Stimulated activated CD8-positive, alpha-beta memory T cell treated with anti-CD3 and anti-CD28 coated beads, Interleukin-15, amount 100 ng/mL, for 48 hours (primary cell): Measurements from ENCODE around the gene FAM241B.

Experiments
- DNase-seq, 2 donors: peaks; one replicate each; pipeline ENCODE4 v3.0.0-alpha.2; 2020; ENCODE audit warnings: low read depth in 2 of 2

The FAM241B gene

DNA sequence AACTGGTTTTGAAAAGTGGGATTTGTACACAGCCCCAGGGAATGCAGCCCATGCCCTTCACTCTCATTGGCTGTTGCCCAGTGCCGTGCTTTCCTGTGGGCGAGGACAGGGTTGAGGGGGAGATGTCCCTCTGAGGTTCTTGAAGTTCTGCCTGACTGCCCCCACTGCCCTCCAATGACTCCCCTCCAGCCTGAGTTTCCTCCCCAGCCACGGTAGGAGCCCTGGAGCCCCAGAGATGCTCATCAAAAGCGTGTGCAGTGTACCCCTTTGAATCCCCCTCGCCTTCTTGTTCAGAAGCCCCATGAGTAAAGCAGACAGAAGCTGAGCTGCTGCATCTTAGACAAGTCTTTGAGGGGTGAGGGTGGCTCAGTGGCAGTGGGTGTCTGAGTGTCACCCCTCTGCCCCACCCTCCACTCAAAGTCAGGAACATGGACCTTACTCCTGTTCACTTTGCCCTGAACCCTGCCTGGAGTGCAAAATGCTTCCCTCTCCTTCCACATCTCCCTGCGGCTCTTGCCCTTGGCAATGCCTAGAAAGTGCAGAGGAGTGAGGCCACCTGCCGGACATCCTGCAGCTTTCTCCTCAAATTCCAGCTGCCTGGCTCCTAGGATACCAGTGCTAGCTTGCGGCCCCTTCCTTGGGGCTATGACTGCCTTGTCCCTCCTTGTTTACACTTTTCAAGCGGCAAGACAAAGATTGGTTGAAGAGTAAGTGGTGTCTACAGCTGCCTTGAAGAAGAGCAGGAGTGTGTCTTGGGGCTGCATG, 19.9 kb downstream of the FAM241B start:
- DNase-seq = no peak

DNA sequence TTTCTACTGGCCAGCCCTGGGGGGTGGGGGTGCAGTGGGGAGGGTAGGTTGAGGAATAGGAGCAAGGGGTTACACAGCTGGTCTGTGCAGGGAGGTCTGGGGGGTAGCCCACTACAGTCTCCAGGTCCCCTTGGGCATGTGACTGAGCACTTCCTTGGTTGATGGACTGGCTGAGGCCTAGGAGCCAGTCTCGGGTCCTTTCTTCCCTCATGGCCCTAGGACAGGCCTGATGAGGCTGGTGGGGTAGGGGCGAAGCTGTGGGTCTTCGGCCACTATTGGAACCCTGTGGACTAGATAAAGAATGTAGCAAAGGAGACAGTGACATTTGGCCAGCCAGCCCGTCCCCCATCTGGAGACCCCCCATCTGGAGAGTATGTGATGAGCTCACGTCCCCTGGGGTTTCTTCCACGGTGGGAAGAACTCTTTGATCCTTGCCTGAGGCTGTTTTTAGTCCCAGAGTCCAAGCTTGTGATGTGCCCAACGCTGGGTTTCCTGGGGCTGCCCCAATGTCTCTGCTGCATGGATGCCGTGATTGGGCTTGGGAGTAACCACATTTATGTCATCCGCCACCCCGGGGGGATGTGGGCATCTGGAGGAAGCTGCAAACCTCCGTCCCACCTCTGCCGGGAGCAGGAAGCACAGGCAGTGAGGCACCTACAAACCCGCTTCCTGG, 20.7 kb downstream of the FAM241B start:
- DNase-seq = no peak

GRCh38 chr10:69651362-69651761, 21.3 kb downstream of the FAM241B start:
- DNase-seq = no peak

DNA sequence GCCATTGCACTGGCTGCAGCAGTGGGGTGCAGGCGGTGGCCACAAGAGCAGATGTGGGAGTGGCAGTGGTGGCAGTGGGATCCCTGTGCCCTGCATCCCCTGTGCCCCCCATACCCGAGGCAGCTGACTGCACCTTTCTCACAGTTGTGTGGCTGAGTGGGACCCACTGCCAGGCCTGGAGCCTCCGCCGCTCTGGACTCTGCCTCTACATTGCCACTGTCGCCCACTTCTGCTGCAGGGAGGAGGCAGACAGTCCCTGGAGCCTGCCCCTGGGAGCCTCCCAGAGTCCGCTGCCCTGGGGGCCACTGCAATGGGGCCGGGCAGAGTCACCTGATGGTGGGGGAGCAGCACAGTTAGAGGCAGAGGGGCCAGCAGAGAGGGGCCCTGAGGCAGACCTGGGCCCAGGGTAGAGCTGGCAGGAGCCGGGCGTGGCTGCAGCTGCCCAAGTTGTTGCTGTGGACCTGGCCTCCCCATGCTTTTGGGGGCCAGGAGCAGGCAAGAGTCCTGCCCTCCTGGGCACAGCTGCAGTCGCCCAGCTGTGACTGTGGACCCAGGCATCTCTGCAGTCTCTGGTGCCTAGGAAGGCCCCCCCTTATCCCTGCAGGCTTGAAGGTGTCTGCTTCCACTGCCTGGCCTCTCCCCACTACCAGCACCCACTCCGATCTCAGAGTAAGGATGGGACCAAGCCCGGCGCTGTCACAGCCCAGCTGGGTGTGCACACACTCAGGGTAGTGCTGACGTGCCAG, 22.2 kb downstream of the FAM241B start:
- DNase-seq = no peak

- DNase-seq = no peak
These were observed 22.8 kb downstream of the FAM241B start for GRCh38 chr10:69652857-69653199.

DNA sequence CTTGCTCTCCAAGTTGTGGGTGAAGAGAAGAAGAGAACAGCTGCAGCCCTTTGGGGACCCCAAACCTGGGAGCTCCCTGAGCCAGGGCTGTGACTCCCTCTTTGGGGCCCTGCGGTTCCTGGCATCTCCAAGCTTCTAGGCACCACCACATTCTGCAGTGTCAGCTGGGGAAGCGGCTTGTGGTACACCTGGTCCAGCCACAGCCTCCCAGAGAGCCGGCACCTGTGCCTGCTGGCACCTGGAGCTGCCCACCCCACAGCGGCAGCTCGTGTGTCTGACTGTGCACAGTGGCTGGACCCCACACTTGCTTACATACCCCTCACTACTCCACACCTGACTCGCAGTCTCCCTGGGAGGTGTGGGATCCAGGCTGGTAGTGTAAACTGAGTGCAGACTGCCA, 23.5 kb downstream of the FAM241B start:
- DNase-seq = no peak

- DNase-seq = no peak
These were observed 25.2 kb downstream of the FAM241B start for GRCh38 chr10:69655124-69655867.

GRCh38 chr10:69655868-69656555, 26.0 kb downstream of the FAM241B start:
- no peak for DNase-seq

DNA sequence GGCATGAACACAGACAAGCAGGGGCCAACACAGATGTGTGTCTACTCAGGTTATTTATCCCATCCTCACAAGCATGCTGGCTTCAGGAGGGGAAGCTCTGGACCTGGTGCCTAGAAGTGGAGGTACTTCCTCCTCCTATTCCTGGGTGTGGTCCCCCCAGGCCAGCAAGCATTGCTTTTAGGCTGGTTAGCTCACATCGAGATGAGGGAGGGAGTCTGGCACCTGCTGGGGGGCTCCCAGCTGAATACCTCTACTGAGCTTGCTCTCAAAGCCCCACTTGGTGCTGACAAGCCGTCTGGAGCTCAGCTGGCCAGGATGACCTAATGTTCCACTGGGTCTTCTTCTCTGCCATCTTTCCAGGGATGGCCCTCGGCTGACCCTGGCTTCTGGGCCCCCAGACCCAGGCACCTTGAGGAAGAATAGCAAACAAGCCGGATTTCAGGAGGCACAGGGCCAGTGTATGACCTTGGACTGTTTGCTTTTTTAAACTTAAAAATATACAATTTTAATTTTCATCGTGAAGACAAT, 26.8 kb downstream of the FAM241B start:
- no peak for DNase-seq

DNA sequence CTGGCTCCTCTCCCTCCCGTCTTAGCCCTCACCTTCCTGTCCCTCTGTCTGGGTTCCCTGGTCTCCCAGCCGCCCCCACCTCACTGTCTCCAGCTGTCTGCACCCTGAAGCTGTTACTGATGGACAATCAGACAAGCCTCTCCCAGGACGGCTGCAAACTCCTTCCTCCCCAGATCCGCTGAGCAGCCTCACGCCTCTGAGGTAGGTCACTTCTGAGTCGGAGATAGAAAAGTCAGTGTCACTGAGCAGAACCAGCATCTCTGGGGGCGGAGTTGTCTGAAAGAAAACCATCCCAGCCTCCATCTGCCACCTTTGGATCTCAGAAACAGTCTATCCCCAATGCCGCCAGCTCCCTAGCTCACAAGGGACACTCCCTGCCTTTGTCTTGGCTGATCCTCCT, 27.4 kb downstream of the FAM241B start:
- no peak for DNase-seq

- DNase-seq = no peak
These were observed 27.8 kb downstream of the FAM241B start for GRCh38 chr10:69657866-69658265.

DNA sequence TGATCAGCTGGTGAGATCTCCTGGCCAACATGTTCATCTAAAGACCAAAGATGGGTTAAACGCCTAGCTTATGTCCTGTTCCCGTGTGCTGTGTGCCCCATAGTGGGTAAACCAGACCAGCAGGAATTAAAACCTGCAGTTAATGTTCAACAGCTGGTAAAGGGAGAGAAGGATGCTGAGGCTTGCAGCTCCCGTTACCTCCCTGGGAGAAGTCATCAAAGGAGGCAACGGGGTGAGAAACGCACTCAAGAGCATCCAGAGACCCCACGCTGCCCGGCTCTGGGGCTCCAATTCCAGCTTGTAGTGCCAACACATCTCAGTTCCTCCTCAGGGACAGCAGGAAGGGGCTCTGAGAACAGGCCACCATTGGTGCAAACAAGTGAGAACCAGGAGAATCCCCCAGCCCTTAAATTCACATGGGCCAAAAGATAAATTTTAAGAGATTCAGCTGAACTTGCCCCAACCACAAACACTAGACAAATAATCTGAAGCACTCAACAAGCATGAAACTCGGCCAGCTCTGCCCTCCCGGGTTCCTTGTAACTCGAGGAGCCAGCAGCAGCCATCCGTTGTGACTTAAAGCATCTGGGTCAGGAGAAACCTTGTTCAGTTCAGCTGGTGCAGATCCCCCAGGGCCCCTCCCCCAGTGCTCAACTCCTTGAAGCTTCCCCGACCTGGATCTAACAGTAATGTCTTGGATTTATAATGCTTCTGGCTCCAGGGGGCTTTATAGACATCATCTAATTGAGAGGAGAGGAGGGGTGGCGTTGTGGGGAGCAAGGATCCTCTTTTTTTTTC, 29.4 kb downstream of the FAM241B start:
- DNase-seq = no peak

DNA sequence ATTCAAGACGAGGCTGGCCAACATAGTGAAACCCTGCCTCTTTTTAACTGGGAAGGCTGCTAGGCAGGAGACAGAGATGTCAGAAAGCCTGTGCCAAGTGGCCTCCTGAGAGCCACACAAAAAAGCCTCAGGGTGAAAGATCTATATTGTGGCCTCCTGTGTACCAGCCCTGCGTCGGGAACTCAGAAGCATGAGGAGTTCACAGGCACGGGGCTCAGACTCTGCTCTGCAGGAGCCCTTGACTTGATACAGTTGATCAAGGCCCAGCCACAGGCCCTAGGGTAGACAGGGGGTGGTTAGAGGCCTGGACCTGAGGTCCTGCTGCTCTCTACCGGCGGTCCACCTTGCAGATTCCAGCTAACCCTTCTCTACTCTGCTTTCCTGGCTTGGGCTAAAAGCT, 30.2 kb downstream of the FAM241B start:
- no peak for DNase-seq

- DNase-seq = no peak
These were observed 31.5 kb downstream of the FAM241B start for GRCh38 chr10:69661414-69662172.

DNA sequence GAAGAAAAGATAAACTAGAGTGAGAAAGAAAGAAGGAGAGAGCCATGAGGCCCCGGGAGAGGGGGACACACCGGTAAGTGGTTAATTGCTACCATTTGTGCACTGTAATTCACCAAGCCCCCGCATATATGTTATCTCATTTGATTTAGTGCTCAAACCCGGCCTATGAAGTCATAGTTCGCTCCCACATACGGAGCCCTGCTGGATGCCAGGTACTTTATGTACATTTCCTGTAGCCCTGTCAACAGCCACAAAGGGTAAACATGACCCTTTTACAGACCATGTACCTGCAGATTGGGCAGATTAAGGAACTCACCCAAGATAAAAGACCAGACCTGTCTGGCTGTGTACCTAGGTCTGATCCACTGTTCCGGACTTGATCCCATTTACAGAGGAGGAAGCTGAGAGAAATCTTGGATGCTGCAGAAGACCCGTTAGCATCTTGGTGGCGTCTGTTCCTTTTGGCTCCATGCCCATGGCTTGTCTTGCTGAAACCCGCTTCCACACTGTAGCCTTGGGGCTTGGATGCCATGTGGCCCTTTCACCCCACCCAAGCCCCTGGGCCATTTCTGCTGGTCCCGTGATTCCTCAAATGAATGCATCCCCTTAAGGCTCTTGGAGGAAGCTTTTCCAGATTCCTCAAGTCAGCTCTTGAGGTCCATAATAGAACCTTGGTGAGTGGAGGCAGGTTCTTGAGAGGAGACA, 32.3 kb downstream of the FAM241B start:
- no peak for DNase-seq

DNA sequence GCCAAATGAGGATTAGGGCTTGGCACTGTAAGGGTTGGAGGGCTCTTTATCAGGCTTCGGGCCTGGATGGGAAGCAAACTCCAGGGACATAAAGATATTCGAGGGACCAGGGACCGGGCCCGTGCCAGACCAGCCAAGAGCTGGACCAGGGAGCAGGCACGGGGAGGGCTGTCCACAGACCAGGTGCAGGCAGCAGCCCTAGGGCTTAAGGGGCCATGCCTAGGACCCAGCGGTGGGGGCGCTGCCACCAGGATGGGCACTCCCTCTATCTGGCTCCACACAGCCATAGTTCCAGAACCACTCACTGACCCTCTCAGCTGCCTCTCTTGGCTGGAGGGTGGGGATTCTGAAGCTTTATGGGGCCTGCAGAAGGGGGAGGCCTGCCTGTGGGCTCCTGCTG, 32.9 kb downstream of the FAM241B start:
- DNase-seq = no peak

DNA sequence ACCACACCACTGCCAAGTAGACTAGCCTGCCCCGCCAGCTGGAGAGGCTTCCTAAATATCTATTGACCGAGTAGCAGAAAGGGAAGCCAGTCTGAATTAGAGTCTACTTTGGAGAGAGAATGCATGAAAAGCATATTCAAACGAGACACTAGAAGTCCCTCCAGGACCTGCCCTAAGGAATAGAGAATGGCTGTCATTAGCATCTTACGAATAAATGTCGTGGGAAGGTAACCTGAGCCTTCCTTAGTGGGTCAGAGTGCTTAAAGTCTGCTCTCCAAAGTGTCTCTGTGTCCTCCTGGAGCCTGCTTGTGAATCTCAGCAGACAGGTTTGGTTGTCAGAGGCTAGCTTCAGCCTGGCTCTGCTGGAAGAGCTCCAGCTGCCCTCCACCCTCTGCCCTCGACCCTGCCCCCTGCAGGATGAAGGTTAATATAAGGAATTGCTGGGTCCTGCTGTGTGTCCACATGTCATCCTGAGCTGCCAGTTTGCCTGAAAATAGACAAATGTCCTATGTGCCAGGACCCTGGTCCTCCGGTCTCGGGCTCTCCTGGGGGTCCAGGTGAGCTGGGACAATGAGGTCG, 33.4 kb downstream of the FAM241B start:
- DNase-seq = no peak

DNA sequence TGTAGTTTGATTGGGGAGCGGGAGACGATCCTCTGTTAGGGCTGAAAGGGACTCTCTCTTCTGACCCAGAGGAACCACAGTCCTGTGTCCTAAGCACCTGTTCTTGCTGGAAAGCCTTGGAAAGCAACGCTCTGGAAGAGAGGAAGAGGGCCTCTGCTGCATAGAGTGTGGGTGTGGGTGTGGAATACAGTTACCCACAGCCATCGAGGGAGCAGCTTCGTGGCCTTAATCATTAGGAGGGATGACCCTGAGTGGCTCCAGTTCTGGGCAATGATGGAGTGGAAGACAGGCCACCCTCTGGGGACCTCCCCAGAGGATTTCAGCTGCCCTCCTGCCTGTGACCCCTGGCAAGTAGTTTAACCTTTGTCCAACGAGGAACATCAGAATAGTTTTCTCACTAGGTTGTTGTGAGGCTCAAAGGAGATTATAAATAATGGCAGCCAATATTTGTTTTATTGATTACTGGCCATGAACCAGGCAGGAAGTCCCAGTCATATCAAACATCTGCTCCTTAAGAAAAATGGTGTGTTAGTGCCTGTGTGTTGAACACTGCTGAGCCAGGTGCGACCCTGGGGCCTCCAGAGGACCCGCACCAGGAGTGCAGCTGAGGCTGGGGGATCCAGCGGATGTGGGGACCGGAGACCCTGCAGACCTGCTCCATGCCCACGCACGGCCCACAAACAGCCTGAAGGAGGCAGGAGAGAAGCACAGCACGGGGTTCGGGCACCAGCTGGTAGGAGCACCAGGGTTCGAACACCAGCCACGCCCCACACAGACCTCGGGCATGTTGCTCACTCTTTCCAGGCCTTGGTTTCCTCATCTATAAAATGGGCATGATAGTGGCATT, 35.6 kb downstream of the FAM241B start:
- no peak for DNase-seq
